Prostate gland (tissue), 2 donors: ENCODE measurements around the gene IKZF2.

Experiments
- POLR2A ChIP-seq: fragments of 450-650 bp; IDR thresholded peaks from one replicate; pipeline ENCODE4 v1.6.1; 2016; ENCODE audit warnings: antibody characterized with exemption, mild to moderate bottlenecking
- POLR2AphosphoS5 ChIP-seq: sonication (generic); formaldehyde crosslinking; IDR thresholded peaks from one replicate; pipeline ENCODE4 v1.6.1; 2017; ENCODE audit warnings: antibody characterized with exemption
- TF ChIP-seq, protein P1 (sequence below), 4 experiments: fragments of 200-600 bp in 2 of 4; fragments of 450-650 bp in 2 of 4; sonication (generic) in 2 of 4; IDR thresholded peaks; 1 replicate in 3 of 4; 2 replicates in 1 of 4; pipeline ENCODE4 v1.5.1; 2016 to 2019; ENCODE audit warnings: antibody characterized with exemption in 4 of 4, mild to moderate bottlenecking in 2 of 4, moderate library complexity in 2 of 4

DNA sequence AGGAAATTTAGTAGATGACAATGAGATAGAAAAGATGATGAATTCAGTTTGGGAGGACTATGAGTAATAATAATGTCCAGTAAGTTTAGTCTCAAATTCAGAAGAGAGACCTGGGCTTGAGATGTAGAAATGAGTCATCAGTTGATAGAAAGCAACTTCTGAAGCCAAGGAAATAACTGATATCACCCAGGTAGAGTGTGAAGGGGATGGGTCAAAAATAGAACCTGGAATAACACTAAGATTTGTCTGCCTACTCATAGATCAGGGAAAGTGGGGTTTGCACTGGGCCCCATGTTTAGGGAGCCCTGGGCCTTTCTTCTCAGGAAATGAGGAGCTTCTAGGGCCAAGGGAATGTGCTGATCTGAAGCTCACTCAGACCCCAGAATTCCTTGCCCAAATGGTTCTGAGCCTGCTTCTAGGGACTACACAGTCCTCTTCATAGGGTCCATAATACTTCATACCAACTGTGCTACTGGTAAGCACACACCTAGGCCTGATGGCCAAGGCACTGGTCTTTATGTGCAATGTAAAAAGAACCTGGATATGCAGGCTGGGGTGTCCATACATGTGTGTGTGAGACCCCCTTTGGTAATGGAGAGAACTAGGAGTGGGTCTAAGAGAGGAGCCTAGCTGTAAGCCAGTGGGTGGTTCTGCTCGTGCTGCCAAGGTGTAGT is 141.2 kb downstream of the IKZF2 start:
- no peak for TF ChIP-seq POLR2A
- TF ChIP-seq, protein P1, sequence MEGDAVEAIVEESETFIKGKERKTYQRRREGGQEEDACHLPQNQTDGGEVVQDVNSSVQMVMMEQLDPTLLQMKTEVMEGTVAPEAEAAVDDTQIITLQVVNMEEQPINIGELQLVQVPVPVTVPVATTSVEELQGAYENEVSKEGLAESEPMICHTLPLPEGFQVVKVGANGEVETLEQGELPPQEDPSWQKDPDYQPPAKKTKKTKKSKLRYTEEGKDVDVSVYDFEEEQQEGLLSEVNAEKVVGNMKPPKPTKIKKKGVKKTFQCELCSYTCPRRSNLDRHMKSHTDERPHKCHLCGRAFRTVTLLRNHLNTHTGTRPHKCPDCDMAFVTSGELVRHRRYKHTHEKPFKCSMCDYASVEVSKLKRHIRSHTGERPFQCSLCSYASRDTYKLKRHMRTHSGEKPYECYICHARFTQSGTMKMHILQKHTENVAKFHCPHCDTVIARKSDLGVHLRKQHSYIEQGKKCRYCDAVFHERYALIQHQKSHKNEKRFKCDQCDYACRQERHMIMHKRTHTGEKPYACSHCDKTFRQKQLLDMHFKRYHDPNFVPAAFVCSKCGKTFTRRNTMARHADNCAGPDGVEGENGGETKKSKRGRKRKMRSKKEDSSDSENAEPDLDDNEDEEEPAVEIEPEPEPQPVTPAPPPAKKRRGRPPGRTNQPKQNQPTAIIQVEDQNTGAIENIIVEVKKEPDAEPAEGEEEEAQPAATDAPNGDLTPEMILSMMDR (IDR thresholded peaks at IDR 0.05) = no peak
- no peak for TF ChIP-seq POLR2AphosphoS5
